GM20000 (cell line): ENCODE results near the gene COL5A1.

Experiments used
- DNase-seq: peaks from one replicate; pipeline ENCODE4 v3.0.0; 2012; ENCODE audit warnings: low spot score
- CTCF ChIP-seq: IDR thresholded peaks from 2 replicates; pipeline ENCODE4 v1.5.1; 2012; ENCODE audit warnings: mild to moderate bottlenecking, control low read depth; ENCODE audit errors: extremely low read depth, missing control alignments

Gene COL5A1

DNA sequence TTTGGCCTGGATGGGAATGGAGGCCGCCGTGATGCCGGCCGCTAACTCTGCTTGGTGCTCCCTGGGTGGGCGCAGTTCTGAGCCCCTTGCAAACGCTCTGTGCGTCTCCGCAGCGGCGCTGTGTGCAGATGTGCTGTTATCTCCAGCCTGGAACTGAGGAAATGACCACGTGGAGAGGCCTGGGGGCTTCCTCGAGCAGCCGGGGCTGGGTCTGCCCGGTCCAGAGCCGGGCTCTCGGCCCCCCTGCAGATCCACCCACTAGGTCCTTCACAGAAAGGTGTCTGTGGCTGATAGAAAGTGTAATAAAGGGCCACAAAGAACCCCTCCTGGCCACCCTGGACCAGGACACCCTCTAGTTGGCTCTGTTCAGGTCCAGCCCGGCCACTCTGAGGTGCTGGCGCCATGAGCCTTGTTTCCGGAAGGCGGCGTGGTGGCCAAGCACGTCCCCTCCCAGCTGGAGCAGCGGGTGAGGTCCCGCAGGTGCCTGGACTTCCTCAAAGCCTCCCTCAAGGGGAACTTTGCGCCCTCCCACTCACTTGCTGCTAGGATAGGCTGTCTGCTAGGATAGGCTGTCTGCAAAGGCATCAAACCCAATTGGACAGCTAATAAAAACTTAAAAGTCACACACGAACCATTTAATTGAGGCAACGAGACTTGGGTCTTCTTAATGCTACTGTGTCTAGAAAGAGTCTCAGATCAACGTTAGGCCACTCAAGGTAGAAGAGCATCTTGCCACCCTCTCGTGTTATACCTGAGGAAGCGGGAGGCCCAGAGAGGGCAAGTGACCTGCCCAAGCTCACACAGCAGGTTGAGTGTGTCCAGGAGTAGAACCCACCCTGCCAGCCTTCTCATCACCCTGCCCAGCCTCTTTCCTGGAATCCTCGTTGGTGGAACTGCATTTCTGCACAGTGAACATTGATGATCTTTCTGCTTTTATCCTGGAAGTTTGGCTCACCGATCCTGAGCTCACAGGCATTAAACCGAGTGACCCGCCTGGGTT is 129.7 kb downstream of the COL5A1 start:
- peak; percentile 74 for DNase-seq
- TF ChIP-seq CTCF: no peak

- no peak for DNase-seq
- no peak for TF ChIP-seq CTCF
Observed at GRCh38 chr9:134772331-134772730, 130.7 kb downstream of the COL5A1 start.

GRCh38 chr9:134773842-134774241 is 132.2 kb downstream of the COL5A1 start:
- no peak for TF ChIP-seq CTCF
- no peak for DNase-seq

GRCh38 chr9:134774410-134774809 is 132.8 kb downstream of the COL5A1 start:
- TF ChIP-seq CTCF: no peak
- no peak for DNase-seq

GRCh38 chr9:134775081-134775951 is 133.7 kb downstream of the COL5A1 start:
- no peak for TF ChIP-seq CTCF
- no peak for DNase-seq

DNA sequence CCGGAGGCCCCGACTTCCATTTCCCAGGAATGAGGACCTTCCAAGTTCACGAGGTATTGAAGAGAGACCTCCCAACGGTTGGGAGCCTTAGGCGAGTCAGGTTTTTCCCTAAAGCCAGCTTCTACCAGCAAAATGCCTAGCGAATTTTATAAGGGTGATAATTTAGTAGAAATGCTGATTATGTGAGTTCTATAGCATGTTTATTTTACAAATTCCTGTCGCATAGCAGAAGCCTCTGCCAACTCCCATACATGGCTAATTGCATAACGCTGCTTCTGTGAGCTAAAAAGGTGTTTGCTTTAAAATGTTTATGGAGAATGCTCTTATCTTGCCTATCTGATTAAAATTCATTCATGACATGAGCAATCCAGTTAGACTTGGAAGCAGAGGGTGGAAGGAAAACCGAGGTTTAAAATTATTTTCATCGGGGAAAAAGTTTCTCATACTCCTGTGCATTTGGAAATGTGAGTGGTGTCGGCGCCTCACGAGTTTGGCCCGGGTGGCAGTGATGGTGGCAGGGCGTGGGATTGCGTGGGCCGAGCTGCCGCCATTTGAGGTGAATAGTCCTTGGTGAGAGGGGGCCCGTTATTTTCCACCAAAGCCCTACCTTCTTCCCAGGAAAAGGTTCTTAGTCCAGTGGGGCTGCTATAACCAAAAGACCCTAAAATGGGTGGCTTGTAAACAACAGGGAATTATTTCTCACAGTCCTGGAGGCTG is 134.6 kb downstream of the COL5A1 start:
- DNase-seq: no peak
- no peak for TF ChIP-seq CTCF
